ENCODE measurements around the gene CD2AP.

- no peak for TF ChIP-seq POLR2A (IDR thresholded peaks at IDR 0.05)
- TF ChIP-seq, protein P1, sequence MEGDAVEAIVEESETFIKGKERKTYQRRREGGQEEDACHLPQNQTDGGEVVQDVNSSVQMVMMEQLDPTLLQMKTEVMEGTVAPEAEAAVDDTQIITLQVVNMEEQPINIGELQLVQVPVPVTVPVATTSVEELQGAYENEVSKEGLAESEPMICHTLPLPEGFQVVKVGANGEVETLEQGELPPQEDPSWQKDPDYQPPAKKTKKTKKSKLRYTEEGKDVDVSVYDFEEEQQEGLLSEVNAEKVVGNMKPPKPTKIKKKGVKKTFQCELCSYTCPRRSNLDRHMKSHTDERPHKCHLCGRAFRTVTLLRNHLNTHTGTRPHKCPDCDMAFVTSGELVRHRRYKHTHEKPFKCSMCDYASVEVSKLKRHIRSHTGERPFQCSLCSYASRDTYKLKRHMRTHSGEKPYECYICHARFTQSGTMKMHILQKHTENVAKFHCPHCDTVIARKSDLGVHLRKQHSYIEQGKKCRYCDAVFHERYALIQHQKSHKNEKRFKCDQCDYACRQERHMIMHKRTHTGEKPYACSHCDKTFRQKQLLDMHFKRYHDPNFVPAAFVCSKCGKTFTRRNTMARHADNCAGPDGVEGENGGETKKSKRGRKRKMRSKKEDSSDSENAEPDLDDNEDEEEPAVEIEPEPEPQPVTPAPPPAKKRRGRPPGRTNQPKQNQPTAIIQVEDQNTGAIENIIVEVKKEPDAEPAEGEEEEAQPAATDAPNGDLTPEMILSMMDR (IDR thresholded peaks at IDR 0.05): no peak
These were observed 95.5 kb downstream of the CD2AP start for GRCh38 chr6:47573109-47573508.
